ENCODE measurements around the gene SLC25A22. TPM values are rescaled to one million over a fixed set of nuclear protein-coding genes. Genes with fewer than 3 reads are reported as not detected.

The SLC25A22 gene
- total and polyA plus RNA-seq, 9 donors = 0.42 to 23.3 (median 15.5) TPM

- Histone ChIP-seq H3K9me3 (no peaks in the 10 kb centered on the region), H3K27ac (peak within 1 kb of the TSS; percentile 64 to 90), H3K36me3 (peaks cover 2% of the 10 kb centered on the region), H3K27me3 (no peaks in the 10 kb centered on the region), H3K4me3 (peak within 1 kb of the TSS; percentile 86), H3K4me1 (ENCODE audit: insufficient read depth) (peaks cover 14% of the 10 kb centered on the region)
- intact Hi-C loops (cut with DNase I) = no loop called here
- WGBS, 3 donors = 9 to 12% (median 10%) methylated on average over 20 of the region's 20 CpGs
- peak in 3 of 5 donors; percentile 65 to 79 (median 78) for DNase-seq
- no peak for TF ChIP-seq EP300 (IDR thresholded peaks at IDR 0.05)
- TF ChIP-seq POLR2A (IDR thresholded peaks at IDR 0.05) = peak; percentile 37
Measured at GRCh38 chr11:818396-819128, 20.5 kb upstream of the SLC25A22 start, which contains the start of gene PNPLA2. Gene PNPLA2, plus strand, starts transcription at chr11:818914. Its CDS starts 805 bp downstream, at chr11:819719.

GRCh38 chr11:816433-816779, 18.3 kb upstream of the SLC25A22 start:
- DNase-seq = no peak
- WGBS, 3 donors = 71 to 81% (median 72%) methylated on average over 11 of the region's 11 CpGs
- Histone ChIP-seq H3K4me3 (no peak overlapping the region), H3K4me1 (ENCODE audit: insufficient read depth) (peaks cover 13% of the 10 kb centered on the region), H3K27me3 (no peaks in the 10 kb centered on the region), H3K27ac (no peak overlapping the region), H3K9me3 (no peaks in the 10 kb centered on the region), H3K36me3 (no peaks in the 10 kb centered on the region)
- intact Hi-C loops (cut with DNase I) = no loop called here
- no peak for TF ChIP-seq CTCF (IDR thresholded peaks at IDR 0.05)
- no peak for TF ChIP-seq POLR2A (IDR thresholded peaks at IDR 0.05)
- TF ChIP-seq EP300 (IDR thresholded peaks at IDR 0.05) = no peak

GRCh38 chr11:815675-816432, 17.8 kb upstream of the SLC25A22 start:
- Histone ChIP-seq H3K27me3 (no peaks in the 10 kb centered on the region), H3K27ac (no peak overlapping the region), H3K9me3 (no peaks in the 10 kb centered on the region), H3K4me1 (ENCODE audit: insufficient read depth) (peaks cover 11% of the 10 kb centered on the region), H3K4me3 (no peak overlapping the region), H3K36me3 (no peaks in the 10 kb centered on the region)
- no peak for DNase-seq
- TF ChIP-seq POLR2A (IDR thresholded peaks at IDR 0.05) (no peak), EP300 (IDR thresholded peaks at IDR 0.05) (no peak), CTCF (IDR thresholded peaks at IDR 0.05) (no peak)
- WGBS, 3 donors = 77 to 84% (median 84%) methylated on average over 11 of the region's 11 CpGs
- intact Hi-C loops (cut with DNase I) = no loop called here

- intact Hi-C loops (cut with DNase I) = no loop called here
- H3K4me3 ChIP-seq = no peak overlapping the region
- no peak overlapping the region for H3K27ac ChIP-seq
- DNase-seq = no peak
- no peaks in the 10 kb centered on the region for H3K9me3 ChIP-seq
- TF ChIP-seq POLR2A (IDR thresholded peaks at IDR 0.05) = no peak
- TF ChIP-seq CTCF (IDR thresholded peaks at IDR 0.05) = no peak
- TF ChIP-seq EP300 (IDR thresholded peaks at IDR 0.05) = no peak
- peaks cover 10% of the 10 kb centered on the region for H3K4me1 ChIP-seq (ENCODE audit: insufficient read depth)
- H3K27me3 ChIP-seq = no peaks in the 10 kb centered on the region
- no peaks in the 10 kb centered on the region for H3K36me3 ChIP-seq
- WGBS, 3 donors = 68 to 73% (median 69%) methylated on average over 9 of the region's 9 CpGs
Measured at GRCh38 chr11:813456-814096, 15.5 kb upstream of the SLC25A22 start.
